HEK293 (cell line): ENCODE measurements around the gene ZNF438.

Experiments used
- ZNF184 ChIP-seq: fragments of 450-650 bp; IDR thresholded peaks from 2 replicates; pipeline ENCODE4 v1.5.1; 2018; ENCODE audit warnings: missing biosample characterization, mild to moderate bottlenecking, missing genetic modification characterization
- ZNF221 ChIP-seq: fragments of 450-650 bp; formaldehyde crosslinking; IDR thresholded peaks from 2 replicates; pipeline ENCODE4 v1.5.1; 2017; ENCODE audit warnings: missing biosample characterization, missing genetic modification characterization, borderline replicate concordance
- TF ChIP-seq, protein P1 (sequence below): fragments of 450-650 bp; formaldehyde crosslinking; IDR thresholded peaks from 2 replicates; pipeline ENCODE4 v1.5.1; 2016; ENCODE audit warnings: missing biosample characterization, missing genetic modification characterization

DNA sequence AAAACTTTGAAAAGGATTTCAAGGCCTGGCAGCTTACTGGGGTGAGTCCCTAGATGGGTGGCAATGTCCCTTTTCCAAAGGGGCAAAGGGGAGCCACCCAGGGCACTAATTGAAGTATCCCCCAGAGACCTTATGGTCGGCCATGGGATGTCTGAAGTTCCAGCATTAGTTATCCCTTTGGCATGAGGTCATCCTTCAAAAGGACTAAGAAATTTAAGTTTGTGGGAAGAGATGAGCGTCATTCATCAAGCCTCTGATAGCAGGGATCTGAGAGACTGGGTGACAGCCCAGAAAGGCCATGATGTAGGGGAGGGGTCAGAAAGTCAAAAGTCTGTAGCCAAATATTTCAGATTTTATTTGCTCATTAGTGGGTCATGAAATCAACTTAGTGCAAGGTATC lies 195.3 kb downstream of the ZNF438 start:
- TF ChIP-seq ZNF184 (tag by site-specific recombination): no peak
- TF ChIP-seq ZNF221 (tag by site-specific recombination): no peak
- TF ChIP-seq, protein P1, sequence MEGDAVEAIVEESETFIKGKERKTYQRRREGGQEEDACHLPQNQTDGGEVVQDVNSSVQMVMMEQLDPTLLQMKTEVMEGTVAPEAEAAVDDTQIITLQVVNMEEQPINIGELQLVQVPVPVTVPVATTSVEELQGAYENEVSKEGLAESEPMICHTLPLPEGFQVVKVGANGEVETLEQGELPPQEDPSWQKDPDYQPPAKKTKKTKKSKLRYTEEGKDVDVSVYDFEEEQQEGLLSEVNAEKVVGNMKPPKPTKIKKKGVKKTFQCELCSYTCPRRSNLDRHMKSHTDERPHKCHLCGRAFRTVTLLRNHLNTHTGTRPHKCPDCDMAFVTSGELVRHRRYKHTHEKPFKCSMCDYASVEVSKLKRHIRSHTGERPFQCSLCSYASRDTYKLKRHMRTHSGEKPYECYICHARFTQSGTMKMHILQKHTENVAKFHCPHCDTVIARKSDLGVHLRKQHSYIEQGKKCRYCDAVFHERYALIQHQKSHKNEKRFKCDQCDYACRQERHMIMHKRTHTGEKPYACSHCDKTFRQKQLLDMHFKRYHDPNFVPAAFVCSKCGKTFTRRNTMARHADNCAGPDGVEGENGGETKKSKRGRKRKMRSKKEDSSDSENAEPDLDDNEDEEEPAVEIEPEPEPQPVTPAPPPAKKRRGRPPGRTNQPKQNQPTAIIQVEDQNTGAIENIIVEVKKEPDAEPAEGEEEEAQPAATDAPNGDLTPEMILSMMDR: no peak
